NCI-H128 (cell line): ENCODE data around the gene NSMF.
"Not testable (repeated sequence)": the region's sequence is repeated elsewhere in the genome, so short reads cannot be mapped to it uniquely, and the experiment has no call there.

Source experiments
- DNase-seq: peaks from one replicate; lab custom pipeline; 2025; ENCODE audit not compliant: unreplicated experiment; lab: John Stamatoyannopoulos, UW

The NSMF gene

GRCh38 chr9:137416006-137416562, 43.0 kb downstream of the NSMF start:
- DNase-seq, result no peak

GRCh38 chr9:137415451-137415850, 43.7 kb downstream of the NSMF start:
- DNase-seq, result no peak

DNA sequence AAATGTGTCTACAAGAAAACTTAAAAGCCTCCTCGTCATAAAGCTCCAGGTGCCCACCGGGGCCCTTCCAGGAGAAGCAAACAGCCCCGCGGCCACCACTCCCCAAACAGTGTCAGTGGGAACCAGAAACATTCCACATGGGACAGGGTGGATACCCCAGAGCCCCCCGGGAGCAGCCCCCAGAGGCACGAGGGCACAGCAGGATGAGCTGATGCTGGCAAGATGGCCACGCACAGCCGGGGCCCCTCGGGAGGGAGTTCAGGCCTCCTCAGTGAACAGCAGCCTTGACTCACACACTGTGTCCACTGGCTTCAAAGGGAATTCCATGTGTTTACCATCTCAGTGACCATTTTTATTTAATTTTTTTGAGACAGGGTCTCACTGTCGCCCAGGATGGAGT, 46.7 kb downstream of the NSMF start:
- DNase-seq, result no peak

DNA sequence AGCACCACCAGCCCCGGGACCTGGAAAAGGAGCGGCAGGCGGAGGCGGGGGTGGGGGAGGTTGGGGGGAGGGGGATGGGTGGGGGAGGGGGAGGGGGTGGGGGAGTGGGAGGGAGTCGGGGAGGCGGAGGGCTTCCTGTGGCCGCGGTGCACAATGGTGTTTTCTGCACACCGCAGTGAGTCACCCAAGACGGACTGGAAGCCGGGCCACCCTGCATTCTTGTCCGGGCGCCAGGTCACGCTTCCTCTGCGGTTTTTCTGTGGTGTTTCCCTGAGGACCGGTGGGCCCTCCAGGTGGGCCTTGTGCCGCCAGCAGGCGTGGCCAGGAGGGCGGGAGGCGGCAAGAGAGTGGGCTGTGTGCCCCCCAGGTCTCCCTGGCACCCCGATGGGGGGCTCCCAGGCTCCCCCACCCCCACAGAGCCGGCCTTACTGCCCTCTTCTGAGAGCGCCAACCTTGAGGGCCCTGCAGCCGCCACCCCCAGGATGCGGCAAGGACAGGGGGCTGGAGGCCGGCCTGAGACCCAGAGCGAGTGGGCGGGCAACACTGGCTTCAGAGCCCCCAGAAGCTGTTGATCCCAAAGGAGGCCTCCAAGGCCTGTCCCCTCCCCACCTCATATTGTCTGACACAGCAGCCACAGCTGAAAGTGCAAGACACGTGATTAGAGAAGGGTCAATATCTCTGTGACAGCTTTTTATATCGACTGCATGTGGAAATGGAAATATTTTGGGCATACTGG, 47.3 kb downstream of the NSMF start:
- DNase-seq, result no peak

- no peak for DNase-seq
Observed at GRCh38 chr9:137411260-137411644, 47.9 kb downstream of the NSMF start.

DNA sequence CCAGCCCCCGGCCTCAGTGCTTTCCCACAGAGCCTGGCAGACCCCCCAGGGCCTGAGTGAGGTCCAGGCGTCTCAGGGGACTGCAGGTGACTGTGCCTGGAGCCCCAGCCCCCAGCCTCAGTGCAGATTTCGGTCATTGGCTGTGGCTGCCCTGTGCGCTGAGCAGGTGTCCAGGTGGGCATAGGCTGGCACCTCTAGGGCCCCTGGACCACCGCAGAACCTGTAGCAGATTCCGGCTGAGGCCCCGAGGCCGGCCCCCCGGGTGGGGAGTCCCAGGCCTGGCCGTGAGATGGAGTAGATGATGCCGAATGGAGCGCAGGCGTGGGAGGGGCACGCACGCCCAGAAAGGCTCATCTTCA, 48.3 kb downstream of the NSMF start:
- no peak for DNase-seq

GRCh38 chr9:137410236-137410890, 48.8 kb downstream of the NSMF start:
- DNase-seq, result not testable (repeated sequence)

DNA sequence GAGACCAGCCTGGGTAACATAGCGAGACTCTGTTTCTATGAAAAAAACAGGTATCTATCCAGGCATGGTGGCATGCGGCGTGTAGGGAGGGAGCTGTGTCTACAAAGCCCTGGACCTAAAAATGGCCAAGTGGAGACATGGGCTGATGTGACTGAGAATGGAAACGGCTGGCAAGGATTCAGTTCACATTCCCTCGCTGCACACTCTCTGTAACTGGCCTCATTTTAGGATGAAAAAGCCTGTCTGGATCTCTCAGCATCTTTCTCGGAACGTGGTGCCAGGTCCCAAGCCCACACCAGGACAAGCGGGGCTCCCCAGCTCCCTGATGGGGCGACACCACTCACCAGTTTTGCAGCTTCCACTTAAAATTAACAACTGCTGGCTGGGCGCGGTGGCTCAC, 49.6 kb downstream of the NSMF start:
- no peak for DNase-seq

DNA sequence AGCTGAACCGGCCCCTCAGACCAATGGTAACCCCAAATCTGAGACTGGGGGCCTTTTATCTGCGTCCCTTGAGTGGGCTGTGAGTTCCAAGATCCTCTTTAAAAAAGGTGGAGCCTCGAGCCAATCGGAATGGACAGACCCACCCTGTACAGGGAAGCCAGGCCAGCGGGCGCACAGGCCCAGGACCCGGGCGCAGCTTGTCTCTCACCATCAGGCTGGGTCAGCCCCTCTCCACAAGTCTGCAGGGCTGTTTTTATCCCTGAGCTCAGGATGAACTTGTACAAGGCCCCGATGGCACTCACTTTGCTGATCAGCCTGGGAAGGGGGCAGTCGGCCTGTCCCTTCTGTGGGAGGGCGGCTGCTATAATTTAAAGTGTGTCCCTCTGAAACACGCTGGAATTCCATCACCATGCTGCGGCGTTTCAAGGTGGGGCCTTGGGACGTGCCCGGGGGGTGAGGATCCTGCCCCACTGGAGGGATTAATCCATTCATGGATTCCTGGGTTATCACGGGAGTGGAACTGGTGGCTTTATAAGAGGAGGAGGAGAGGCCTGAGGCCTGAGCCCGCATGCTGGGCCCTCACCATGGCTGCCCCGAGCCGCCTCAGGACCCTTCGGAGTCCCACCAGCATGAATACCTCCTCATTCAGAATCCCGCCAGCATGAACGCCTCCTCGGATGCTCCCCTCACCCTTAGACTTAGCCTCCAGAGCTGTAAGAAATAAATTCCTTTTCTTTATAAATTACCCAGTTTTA, 50.3 kb downstream of the NSMF start:
- no peak for DNase-seq

DNA sequence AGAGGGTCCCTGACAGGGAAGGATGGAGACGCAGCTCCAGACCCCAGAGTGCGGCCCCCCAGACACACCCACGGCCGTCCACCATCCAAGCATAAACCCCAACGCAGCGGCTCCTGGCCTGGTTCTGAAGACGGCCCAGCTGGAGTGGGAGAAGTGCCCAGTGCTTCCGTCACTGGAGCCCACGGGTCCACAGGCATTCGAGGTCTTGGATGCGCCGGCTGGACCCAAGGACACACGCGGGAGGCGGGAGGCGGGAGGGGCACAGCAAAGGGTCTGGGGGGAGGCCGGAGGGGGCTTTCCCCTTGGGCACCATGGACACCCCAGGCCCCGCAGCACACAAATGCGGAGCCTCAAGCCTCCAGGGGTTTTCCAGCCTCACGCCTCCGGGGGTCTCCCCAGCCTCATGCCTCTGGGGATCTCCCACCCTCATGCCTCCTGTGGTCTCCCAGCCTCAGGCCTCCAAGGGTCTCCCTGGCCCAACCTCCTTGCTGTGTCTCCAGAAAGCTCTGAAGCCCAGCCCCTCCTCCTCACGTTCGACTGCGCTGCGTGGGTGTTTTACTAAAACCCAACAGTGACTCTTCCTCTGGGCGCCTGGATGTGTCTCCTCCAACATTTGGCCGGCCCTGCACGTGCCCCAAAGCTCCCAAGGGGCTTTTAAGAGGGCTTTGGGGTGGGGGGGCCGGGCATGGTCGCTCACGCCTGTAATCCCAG, 51.4 kb downstream of the NSMF start:
- no peak for DNase-seq

- peak; percentile 14 for DNase-seq
Observed at GRCh38 chr9:137406876-137407589, 52.1 kb downstream of the NSMF start.

DNA sequence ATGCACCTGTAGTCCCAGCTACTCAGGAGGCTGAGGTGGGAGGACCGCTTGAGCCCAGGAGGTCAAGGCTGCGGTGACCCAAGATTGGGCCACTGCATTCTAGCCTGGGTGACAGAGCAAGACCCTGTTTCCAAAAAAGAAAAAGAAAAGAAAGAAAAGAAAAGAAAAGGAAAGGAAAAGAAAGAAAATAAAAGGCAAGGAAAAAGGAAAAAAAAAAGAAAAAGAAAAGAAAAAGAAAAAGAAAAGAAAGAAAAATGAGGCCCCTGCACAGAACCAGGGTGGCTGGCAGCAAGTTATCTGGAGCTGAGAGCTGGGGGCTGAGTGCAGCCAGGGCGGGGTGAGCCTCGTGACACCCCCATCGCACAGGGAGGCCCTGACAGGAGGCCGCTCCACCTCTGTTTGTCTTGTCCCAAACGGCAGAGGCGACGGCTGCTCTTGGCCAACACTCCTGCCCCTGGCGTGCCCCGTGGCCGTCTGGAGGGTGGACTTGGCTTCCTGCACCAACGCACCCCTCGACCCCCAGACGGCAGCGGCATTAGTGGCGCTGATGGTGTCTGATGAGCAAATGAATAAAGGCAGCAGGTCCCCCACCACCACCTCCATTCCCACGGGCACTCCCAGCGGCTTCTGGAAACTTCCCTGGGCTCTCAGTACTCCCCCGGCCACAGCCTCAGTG, 52.9 kb downstream of the NSMF start:
- DNase-seq, result no peak

- no peak for DNase-seq
Observed at GRCh38 chr9:137405677-137406081, 53.5 kb downstream of the NSMF start.

- DNase-seq, result no peak
Observed at GRCh38 chr9:137404961-137405567, 54.1 kb downstream of the NSMF start.

GRCh38 chr9:137403269-137403668, 55.9 kb downstream of the NSMF start:
- DNase-seq, result no peak

DNA sequence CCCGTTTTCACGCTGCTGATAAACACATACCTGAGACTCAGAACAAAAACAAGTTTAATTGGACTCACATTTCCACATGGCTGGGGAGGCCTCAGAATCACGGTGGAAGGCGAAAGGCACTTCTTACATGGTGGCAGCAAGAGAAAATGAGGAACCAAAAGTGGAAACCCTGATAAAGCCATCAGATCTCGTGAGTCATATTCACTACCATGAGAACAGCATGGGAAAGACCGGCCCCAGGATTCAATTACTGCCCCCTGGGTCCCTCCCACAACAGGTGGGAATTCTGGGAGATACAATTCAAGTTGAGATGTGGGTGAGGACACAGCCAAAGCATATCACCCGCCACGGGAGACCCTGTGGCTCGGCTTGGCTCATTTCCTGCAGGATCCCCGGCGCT, 56.4 kb downstream of the NSMF start:
- no peak for DNase-seq

DNA sequence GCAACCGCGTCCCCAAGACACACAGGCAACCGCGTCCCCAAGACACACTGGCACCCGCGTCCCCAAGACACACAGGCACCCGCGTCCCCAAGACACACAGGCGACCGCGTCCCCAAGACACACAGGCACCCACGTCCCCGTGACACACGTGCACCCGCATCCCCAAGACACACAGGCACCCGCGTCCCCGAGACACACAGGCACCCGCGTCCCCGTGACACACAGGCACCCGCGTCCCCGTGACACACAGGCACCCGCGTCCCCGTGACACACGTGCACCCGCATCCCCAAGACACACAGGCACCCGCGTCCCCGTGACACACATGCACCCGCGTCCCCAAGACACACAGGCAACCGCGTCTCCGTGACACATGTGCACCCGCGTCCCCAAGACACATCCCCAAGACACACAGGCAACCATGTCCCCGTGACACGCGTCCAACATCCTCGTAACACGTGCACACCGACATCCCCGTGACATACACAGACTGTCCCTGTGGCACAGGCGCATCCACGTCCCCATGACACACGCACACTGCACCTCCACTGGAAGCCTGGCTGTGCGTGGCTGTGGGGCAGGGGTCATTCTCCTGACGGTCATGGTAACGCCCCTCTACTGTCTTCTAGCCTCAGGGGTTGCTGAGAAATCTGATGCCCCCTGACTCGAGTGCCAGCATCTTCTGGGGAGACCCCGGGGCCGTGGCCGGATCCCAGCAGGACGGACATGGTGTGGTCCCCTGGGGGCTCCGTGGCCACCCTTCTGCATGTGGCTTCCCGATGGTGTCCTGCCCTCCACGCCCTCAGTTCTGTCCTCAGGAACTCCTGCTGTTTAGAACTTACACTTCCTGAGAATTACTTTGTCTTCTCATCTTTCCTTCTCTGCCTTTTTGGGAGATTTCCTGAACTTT, 60.3 kb downstream of the NSMF start:
- no peak for DNase-seq

- no peak for DNase-seq
Observed at GRCh38 chr9:137397675-137398423, 61.3 kb downstream of the NSMF start.
